HepG2 (cell line): ENCODE data around the gene NSUN3. TPM values are rescaled to one million over a fixed set of nuclear protein-coding genes. Genes with fewer than 3 reads are reported as not detected.

Source experiments
- ADNP ChIP-seq: sonication (generic); formaldehyde crosslinking; IDR thresholded peaks from 2 replicates; pipeline ENCODE4 v1.4.0; 2020; ENCODE audit warnings: missing genetic modification reagents
- DNMT3B ChIP-seq: conservative IDR thresholded peaks from 2 replicates; pipeline ENCODE4 v1.6.1; 2016; ENCODE audit warnings: missing biosample characterization, control low read depth
- GATA4 ChIP-seq: sonication (generic); IDR thresholded peaks from 2 replicates; pipeline ENCODE4 v1.6.1; 2016; ENCODE audit warnings: antibody characterized with exemption, low read depth, borderline replicate concordance
- KDM5A ChIP-seq: fragments of 200-600 bp; sonication (generic); IDR thresholded peaks from 2 replicates; pipeline ENCODE4 v1.7.0; 2018; ENCODE audit warnings: antibody characterized with exemption, mild to moderate bottlenecking, low read length, borderline replicate concordance
- MAZ ChIP-seq, 2 experiments: sonication (generic) in 1 of 2; formaldehyde crosslinking in 1 of 2; IDR thresholded peaks; 2 replicates each; pipeline versions ENCODE4 v1.5.0 to v1.6.1; 2012 to 2020; ENCODE audit warnings: low read depth in 2 of 2, mild to moderate bottlenecking in 2 of 2, borderline replicate concordance in 1 of 2, improper control_type of control experiment in 1 of 2, low read length in 1 of 2, missing genetic modification reagents in 1 of 2, moderate library complexity in 1 of 2
- SIN3A ChIP-seq: IDR thresholded peaks from 2 replicates; pipeline ENCODE4 v1.6.1; 2011; ENCODE audit warnings: low read depth, mild to moderate bottlenecking, control low read depth, low read length, borderline replicate concordance
- SIN3B ChIP-seq: fragments of 150-350 bp; IDR thresholded peaks from 2 replicates; pipeline ENCODE4 v1.6.1; 2014; ENCODE audit warnings: low read length
- SSRP1 ChIP-seq: IDR thresholded peaks from 2 replicates; pipeline ENCODE4 v1.6.1; 2016; ENCODE audit warnings: control low read depth
- TIGD3 ChIP-seq: sonication (generic); formaldehyde crosslinking; IDR thresholded peaks from 2 replicates; pipeline ENCODE4 v1.5.1; 2020; ENCODE audit warnings: mild to moderate bottlenecking, missing genetic modification reagents, borderline replicate concordance
- TRAFD1 ChIP-seq: sonication (generic); formaldehyde crosslinking; IDR thresholded peaks from 2 replicates; pipeline ENCODE4 v1.5.1; 2020; ENCODE audit warnings: missing genetic modification reagents, mild to moderate bottlenecking, borderline replicate concordance
- ZNF136 ChIP-seq: sonication (generic); formaldehyde crosslinking; IDR thresholded peaks from 2 replicates; pipeline ENCODE4 v1.8.1; 2022; ENCODE audit warnings: low read depth, mild to moderate bottlenecking, moderate library complexity, missing genetic modification reagents
- ZNF142 ChIP-seq: sonication (generic); formaldehyde crosslinking; IDR thresholded peaks from 2 replicates; pipeline ENCODE4 v1.4.0; 2020; ENCODE audit warnings: missing genetic modification reagents
- ZNF160 ChIP-seq: sonication (generic); formaldehyde crosslinking; IDR thresholded peaks from 2 replicates; pipeline ENCODE4 v1.8.0; 2022; ENCODE audit warnings: mild to moderate bottlenecking, inconsistent platforms, missing genetic modification reagents
- ZNF431 ChIP-seq: sonication (generic); formaldehyde crosslinking; IDR thresholded peaks from 2 replicates; pipeline ENCODE4 v1.9.0; 2022; ENCODE audit warnings: missing genetic modification reagents, low read depth, mild to moderate bottlenecking, borderline replicate concordance
- ZNF441 ChIP-seq: sonication (generic); formaldehyde crosslinking; IDR thresholded peaks from 2 replicates; pipeline ENCODE4 v1.7.0; 2021; ENCODE audit warnings: missing genetic modification reagents, borderline replicate concordance
- ZNF605 ChIP-seq: sonication (generic); formaldehyde crosslinking; IDR thresholded peaks from 2 replicates; pipeline ENCODE4 v1.8.0; 2022; ENCODE audit warnings: mild to moderate bottlenecking, missing genetic modification reagents
- ZNF784 ChIP-seq: sonication (generic); formaldehyde crosslinking; IDR thresholded peaks from 2 replicates; pipeline ENCODE4 v1.5.1; 2020; ENCODE audit warnings: missing genetic modification reagents, mild to moderate bottlenecking, borderline replicate concordance
- polyA plus RNA-seq, 8 experiments: library from polyadenylated mRNA; depleted of rRNA in 3 of 8; stranded (reverse) in 7 of 8; unstranded in 1 of 8; fragments of >200 nt; fragmentation: Illumina TruSeq in 4 of 8; extraction: Trizol in 4 of 8; gene quantifications; 2 replicates each; pipeline versions ENCODE4 v1.2.1 to v1.2.3, GENCODE V29; 2011 to 2016; ENCODE audit warnings: low read depth in 4 of 8, missing spikeins in 1 of 8, mixed read lengths in 1 of 8; ENCODE audit not compliant: insufficient read depth in 1 of 8
- total RNA-seq, 5 experiments: library from RNA; depleted of rRNA; stranded (reverse); fragments of >200 nt; fragmentation: Illumina TruSeq; extraction: Trizol; gene quantifications; 2 replicates each; pipeline ENCODE4 v1.2.3, GENCODE V29; 2016; ENCODE audit warnings: low read depth in 1 of 5

The NSUN3 gene
- total and polyA plus RNA-seq, 2 of the 13 experiments (the other 11 are each of a cell fraction or from before 2014, with no cell fraction given), result 3.2 to 10.6 TPM

- TF ChIP-seq DNMT3B (CRISPR knock-in tag) (no peak), ZNF136 (CRISPR knock-in tag) (0 out of 2 replicates have a peak, but pooled peaks have one; percentile 68), KDM5A (peak; percentile 97), GATA4 (no peak), ZNF441 (CRISPR knock-in tag) (peak; percentile 27; the same call in 1 of the 2 replicates), ADNP (CRISPR knock-in tag) (no peak), SSRP1 (CRISPR knock-in tag) (no peak; the same call in 1 of the 2 replicates), ZNF142 (no peak), ZNF784 (CRISPR knock-in tag) (no peak), MAZ (IDR thresholded peaks at IDR 0.05; ENCODE audit: borderline replicate concordance, low read depth, low read length) (no peak), MAZ (CRISPR knock-in tag; IDR thresholded peaks at IDR 0.05; ENCODE audit: low read depth) (peak; percentile 11; the same call in 1 of the 2 replicates), ZNF160 (CRISPR knock-in tag) (peak; percentile 17; the same call in 1 of the 2 replicates), SIN3A (peak; percentile 89), ZNF605 (CRISPR knock-in tag) (0 out of 2 replicates have a peak, but pooled peaks have one; percentile 20), SIN3B (peak; percentile 58; the same call in 1 of the 2 replicates), TRAFD1 (no peak), TIGD3 (CRISPR knock-in tag) (0 out of 2 replicates have a peak, but pooled peaks have one; percentile 29), ZNF431 (CRISPR knock-in tag) (peak; percentile 42; the same call in 1 of the 2 replicates)
Observed at GRCh38 chr3:94062513-94063404, at the start of gene NSUN3, which contains the start of gene DHFR2 (continued).
